ENCODE data around the gene MAN1A1.
A peak's percentile ranks its signal among the peaks of the same experiment; 100 is the strongest.
"Not testable (repeated sequence)": the region's sequence is repeated elsewhere in the genome, so short reads cannot be mapped to it uniquely, and the experiment has no call there.

Gene MAN1A1

DNA sequence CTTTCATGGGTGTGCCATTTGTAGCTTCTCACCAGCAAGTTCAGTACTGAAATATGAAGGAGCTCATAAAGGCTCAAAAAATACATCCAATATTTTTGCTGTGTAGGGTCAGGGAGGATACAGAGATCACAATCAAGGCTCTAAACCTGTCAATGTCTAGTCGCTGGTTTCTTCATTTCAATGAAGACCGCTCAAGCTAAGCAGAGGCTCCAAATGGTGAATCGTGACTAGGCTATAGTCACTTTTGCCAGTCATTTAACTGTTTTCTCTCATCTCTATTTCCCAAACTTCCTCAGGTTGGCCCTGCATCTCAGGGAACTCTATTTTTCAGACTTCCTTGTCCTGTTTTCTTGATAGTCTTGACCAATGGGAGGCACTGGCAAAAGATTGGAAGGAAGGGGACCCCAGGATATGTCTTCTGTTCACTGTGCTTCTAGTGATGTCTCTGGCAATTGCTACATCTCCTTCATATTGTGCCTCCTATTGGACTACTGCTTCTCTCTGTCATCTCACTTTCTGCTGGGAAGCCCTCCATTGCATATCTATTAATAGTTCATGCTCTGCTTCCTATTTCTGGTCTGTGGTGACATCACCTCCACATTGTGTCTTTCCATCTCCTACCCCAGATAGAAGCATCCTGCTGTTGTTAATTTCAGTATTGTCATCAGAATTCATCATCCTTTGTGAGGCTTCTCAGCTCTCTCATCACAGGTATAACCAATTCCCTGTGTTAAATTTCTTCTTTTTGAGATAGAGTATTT lies 183.4 kb downstream of the MAN1A1 start:
- no peak for DNase-seq

DNA sequence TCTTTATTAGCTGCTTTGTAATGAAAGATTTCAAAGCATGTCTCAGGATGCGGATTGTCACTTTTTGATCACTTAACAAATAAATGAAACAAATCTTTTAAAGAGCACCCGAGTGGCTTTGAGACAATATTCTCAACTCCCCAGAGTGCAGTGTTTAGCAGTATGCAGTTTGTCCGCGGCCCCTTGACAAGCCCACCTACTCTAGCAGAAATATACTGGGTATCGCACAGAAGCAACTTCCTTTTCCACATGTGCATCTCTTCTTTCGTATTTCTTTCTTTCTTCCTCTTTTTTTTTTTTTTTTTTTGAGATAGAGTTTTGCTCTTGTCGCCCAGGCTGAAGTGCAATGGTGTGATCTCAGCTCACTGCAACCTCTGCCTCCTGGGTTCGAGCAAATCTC lies 186.6 kb downstream of the MAN1A1 start:
- DNase-seq = no peak

GRCh38 chr6:119162134-119162775 lies 187.3 kb downstream of the MAN1A1 start:
- DNase-seq = no peak

- DNase-seq = no peak
These were observed 188.1 kb downstream of the MAN1A1 start for GRCh38 chr6:119161438-119161837.

GRCh38 chr6:119160911-119161310 lies 188.7 kb downstream of the MAN1A1 start:
- no peak for DNase-seq

DNA sequence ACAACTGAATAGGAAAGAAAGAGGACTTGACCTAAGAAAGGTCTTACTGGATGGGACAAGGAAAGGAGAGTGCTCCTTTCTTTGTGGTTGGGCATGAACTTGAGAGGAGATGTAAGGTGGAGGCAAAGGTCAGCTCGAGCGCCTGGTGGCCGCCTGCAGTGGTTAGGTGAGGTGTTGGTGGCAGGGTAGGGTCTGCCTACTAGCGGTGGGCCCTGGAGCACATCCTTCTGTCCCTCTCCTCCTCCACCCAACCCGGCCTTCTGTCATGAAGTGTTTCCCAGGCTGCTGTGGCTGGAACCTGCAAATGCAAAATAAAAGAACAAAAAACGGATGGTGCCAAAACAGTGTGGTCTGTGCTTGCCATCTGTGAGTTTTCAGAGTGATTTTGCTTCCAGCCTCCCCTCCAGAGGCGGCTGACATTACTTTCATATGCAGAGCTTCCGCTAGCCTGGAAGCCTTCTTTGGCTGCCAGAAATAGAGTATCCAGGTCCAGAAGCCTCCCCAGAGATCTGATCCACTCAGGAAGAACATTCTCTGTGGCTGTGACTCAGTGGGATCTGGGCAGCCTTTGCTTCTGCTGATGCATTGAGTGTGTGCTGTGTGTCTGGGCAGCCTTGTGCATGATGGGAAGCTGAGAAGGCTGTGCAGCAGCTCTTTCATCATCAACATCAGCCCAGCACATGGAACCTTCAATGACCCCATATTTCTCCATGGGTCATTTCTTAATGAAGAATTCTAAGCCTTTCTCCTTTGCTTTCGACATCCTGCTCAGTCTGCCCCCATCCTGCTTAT lies 191.3 kb downstream of the MAN1A1 start:
- no peak for DNase-seq

DNA sequence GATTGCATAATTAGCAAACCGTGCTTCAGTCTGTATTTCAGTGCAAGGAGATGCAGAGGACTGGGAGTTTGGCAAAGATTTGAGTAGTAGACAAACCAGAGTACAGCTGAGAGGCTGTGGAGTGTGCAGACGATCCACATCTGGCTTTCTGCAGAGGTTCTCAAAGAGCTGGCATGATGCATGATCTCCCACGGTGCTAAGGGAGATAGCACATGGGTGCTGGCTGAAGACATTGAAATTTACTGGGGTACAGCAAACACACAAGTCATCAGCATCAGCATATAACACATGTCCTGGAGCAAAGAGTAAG lies 192.1 kb downstream of the MAN1A1 start:
- no peak for DNase-seq

- DNase-seq = no peak
These were observed 192.6 kb downstream of the MAN1A1 start for GRCh38 chr6:119156757-119157505.

DNA sequence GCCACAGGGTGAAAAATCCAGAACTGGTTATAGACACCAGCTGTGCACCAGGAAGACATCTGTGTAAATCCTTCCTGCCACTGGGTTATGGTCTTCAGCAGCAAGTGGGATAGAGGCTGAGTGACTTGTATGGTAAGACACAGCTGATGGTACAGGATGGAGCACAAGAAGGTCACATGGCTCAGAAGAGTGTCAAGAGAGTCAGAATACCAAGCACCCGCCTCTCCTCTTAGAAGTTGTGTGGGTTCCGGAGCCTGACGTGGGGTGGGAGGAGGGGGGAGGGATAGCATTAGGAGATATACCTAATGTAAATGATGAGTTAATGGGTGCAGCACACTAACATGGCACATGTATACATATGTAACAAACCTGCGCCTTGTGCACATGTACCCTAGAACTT lies 193.5 kb downstream of the MAN1A1 start:
- DNase-seq = not testable (repeated sequence)

DNA sequence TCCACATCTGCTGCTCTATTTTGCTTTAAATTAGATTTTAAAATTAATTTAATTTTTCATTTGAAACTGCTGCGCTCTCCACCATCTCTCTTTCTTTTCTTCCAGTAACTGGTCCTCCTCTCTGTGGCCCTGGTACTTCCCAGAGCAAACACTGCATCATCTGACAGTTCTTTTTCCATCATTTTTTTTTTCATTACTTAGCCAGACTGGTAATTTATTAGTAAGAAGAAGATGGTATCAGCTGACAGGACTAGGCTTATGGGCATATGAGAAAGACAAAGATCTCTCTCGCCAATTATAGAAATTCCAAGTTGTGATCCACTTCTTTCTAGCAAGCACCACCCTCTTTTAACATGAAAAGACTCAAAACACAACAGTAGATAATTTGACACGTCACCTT lies 197.4 kb downstream of the MAN1A1 start:
- no peak for DNase-seq

- DNase-seq = no peak
These were observed 200.6 kb downstream of the MAN1A1 start for GRCh38 chr6:119148825-119149525.

DNA sequence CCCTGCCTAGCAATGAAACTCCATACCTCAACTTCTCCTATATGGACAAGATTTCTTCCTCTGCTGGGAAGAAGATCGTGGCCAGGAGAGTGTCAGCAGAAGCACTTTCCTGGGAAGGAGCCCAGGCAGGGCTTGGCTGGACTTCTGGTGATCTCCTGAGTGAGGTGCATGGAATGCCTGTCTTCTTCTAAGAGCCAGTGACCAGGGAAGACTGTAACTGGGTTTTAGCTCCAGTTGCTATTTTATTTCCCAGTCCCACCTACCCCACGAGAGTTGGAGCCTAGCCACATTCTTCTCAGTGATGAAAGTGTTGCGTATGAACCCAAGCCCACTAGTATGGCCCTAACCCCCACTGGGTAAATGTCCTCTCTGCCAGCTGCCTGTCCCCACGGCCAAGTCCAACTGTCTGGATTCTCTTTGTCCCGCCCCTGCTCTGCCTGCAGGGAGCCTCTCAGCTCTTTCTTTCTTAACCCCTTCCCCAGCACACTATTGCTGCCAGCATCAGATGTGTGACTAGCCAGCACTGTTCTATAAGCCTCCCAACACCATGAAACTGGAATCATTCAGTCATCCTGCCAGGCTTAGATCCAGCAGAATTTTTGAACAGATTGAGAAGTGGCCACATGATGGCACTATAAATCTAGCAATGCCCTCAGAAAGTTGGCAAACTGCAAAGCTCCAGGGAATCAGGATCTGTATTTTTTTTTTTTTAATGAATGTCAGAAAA lies 201.3 kb downstream of the MAN1A1 start:
- DNase-seq = no peak

DNA sequence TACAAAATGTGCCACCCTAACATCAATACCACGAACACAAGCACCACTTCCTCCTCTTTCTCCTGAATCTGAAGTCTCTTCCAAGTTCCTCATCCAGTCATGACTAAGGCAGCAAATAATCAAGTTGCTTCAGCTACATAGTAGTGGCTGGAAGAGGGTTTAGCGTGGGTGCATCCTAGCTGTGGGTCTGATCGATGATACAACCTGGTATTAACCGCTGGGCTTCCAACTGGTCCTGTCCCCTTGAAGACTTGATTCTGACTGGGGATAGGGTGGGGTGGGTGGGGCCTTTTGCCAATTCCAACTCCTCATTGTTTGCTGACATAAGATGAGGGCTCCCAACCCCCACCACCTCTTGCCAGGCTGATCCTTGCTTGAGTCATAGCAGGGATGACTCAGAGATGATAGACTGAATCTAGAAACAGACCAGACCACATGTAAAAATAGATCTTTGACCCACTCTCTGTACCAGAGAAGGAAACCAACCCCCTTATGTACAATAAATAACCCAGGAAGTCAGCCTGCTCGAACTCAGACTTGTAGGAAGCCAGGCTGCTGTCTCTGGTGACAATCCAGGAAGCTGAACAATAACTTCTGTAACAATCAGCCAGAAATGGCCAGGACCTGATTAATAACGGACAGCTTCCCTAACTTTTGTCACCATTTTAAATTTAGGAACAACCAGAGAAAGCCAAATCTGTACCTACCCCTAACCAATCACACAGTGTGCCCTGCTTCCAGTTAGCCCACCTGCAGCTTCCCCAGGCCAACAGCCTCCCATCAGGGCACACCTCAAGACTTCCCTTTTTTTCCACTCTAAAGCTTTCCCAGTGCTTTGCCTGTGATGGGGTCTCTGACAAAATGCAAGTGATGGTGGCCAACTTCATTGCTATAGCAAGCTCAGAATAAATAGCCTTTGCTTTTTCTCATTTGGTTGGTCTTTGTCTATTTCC lies 202.2 kb downstream of the MAN1A1 start:
- peak; percentile 93 for DNase-seq

- DNase-seq = no peak
These were observed 204.4 kb downstream of the MAN1A1 start for GRCh38 chr6:119145111-119145510.

- DNase-seq = no peak
These were observed 206.9 kb downstream of the MAN1A1 start for GRCh38 chr6:119142637-119143036.

- DNase-seq = no peak
These were observed 207.5 kb downstream of the MAN1A1 start for GRCh38 chr6:119142041-119142440.

DNA sequence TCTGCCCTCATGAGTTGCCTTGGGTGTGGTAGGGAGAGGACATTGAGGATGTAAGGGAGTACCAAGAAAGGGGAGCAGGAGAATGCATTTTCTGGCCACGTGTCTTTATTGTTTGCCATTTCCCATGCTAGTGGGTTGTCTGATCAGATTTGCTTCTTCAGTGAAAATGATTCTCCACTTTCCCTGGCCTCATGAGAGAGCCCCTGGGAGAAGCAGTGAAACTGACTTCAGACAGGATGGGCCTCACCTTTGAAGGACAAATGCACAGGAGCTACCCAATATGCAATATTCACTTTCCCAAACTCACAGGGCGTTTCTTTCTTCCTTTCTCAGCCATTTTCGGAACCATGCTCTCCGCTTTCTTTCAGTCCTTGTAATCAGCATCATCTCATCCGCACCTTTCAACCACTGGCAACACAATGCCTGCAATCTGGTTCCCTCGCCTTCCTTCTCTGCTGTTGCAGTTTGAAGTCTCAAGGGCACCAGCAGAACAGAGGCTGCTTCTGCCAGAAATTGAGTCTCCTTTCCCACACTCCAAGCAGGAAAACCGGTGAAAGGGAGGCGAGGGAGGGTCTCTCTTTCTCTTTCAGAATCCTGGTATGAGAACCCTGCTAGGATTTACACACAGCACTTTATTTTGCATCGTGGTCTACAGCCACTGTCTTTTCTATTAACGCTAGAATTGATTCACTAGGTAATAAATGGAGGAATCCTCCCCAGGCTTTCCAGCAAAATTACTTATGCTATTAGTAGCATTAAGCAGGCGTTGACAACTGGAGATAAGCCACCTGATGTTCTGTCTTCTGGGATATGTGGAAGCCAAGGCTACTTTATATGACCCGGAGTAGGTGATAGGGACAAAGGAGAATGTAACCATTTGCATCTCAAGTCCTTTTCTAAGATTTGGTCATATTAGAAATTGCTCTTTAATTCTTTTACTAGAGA lies 209.1 kb downstream of the MAN1A1 start:
- no peak for DNase-seq

DNA sequence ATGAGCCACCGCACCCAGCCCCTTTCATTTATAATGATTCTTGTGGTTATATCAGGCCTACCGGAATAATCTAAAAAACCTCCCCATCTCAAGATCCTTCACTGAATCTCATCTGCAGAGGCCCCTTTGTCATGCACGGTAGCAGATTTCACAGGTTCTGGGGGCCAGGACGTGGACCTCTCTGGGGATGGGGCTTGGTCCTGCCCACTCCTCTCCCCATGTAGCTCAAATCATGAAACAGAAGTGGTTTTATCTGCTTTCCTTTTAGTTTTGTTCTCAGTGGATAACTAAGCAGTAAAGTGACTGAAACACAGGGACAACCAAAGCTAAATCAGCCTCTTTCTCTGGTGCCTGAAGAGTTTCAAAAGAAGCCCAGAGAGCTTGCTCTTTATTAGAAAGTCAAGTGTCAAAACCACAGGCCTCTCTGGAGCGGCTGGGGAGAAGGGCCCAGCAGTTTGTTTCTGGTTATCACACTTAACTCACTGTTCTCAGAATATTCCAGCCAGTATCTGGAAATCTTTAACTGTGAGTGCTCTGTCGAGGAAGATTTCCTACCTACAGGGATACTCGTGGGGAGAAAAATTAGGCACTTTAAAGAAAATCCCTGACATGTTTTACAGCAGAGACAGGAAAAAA lies 210.5 kb downstream of the MAN1A1 start:
- DNase-seq = peak; percentile 74
